ENCODE measurements around the gene FAM72A. TPM values are rescaled to one million over a fixed set of nuclear protein-coding genes. Genes with fewer than 3 reads are reported as not detected.
"Not testable (repeated sequence)": the region's sequence is repeated elsewhere in the genome, so short reads cannot be mapped to it uniquely, and the experiment has no call there.

Gene FAM72A
- total and polyA plus RNA-seq, 12 donors: 0.38 to 2.9 (median 1.4) TPM; not detected in 3

- ATAC-seq; H3K36me3 ChIP-seq; H3K27me3 ChIP-seq; H3K4me1 ChIP-seq; intact Hi-C loops (cut with DNase I); H3K9me3 ChIP-seq: not testable (repeated sequence)
- DNase-seq: peak in 1 of 2 donors; percentile 8
- Histone ChIP-seq H3K27ac (peak overlapping the region in 2 of 10 donors; percentile 36 to 39), H3K4me3 (peak overlapping the region in 9 of 10 donors; percentile 5 to 45 (median 42))
- WGBS, 2 donors: 0 to 2% methylated on average over 15 to 17 of the region's 31 CpGs
Measured at GRCh38 chr1:206205569-206205968, 2.9 kb upstream of the FAM72A start.

GRCh38 chr1:206204871-206205270 is 2.2 kb upstream of the FAM72A start:
- intact Hi-C loops (cut with DNase I); H3K36me3 ChIP-seq; H3K27me3 ChIP-seq; H3K9me3 ChIP-seq; H3K4me1 ChIP-seq: not testable (repeated sequence)
- Histone ChIP-seq H3K27ac (peak overlapping the region; percentile 46 to 85 (median 67)), H3K4me3 (peak overlapping the region in 9 of 10 donors; percentile 38 to 60 (median 57))
- 0% methylated on average over 6 to 20 of the region's 25 CpGs for WGBS, 2 donors
- DNase-seq (peak; percentile 12 to 32), ATAC-seq (peak in 1 of 8 donors; percentile 1)

GRCh38 chr1:206204159-206204511 is 1.5 kb upstream of the FAM72A start:
- H3K27me3 ChIP-seq; intact Hi-C loops (cut with DNase I); H3K4me1 ChIP-seq; H3K9me3 ChIP-seq; ATAC-seq; H3K36me3 ChIP-seq: not testable (repeated sequence)
- Histone ChIP-seq H3K4me3 (peak overlapping the region in 8 of 10 donors; percentile 26 to 62 (median 50)), H3K27ac (peak overlapping the region in 4 of 10 donors; percentile 53 to 74 (median 68))
- WGBS, 2 donors: no CpG with 5 or more reads among the region's 25 CpGs
- DNase-seq: peak in 1 of 2 donors; percentile 14

- 1 to 3% methylated on average over 5 to 20 of the region's 63 CpGs for WGBS, 2 donors
- H3K4me1 ChIP-seq; intact Hi-C loops (cut with DNase I); H3K9me3 ChIP-seq; H3K27me3 ChIP-seq; H3K36me3 ChIP-seq: not testable (repeated sequence)
- ATAC-seq: peak; percentile 35 to 91 (median 54)
- peak; percentile 62 to 64 for DNase-seq
- H3K27ac ChIP-seq: peak within 1 kb of the TSS; percentile 83 to 91 (median 86)
- peak within 1 kb of the TSS in 9 of 10 donors; percentile 52 to 74 (median 66) for H3K4me3 ChIP-seq
Measured at GRCh38 chr1:206203364-206204158, 922 bp upstream of the FAM72A start, which contains the start of gene SRGAP2. Gene SRGAP2, plus strand, starts transcription at chr1:206203541. Its CDS starts 2,430 bp downstream, at chr1:206205971.

- H3K27ac ChIP-seq; H3K4me3 ChIP-seq; H3K4me1 ChIP-seq; DNase-seq; H3K36me3 ChIP-seq; H3K27me3 ChIP-seq; ATAC-seq; H3K9me3 ChIP-seq; intact Hi-C loops (cut with DNase I): not testable (repeated sequence)
- 98 to 99% methylated on average over 3 of the region's 3 CpGs for WGBS, 2 donors
Measured at GRCh38 chr1:206196748-206197424, 5.8 kb downstream of the FAM72A start.

GRCh38 chr1:206195182-206195581 is 7.5 kb downstream of the FAM72A start:
- H3K27me3 ChIP-seq; H3K4me3 ChIP-seq; H3K36me3 ChIP-seq; H3K9me3 ChIP-seq; H3K4me1 ChIP-seq; DNase-seq; intact Hi-C loops (cut with DNase I); H3K27ac ChIP-seq; ATAC-seq: not testable (repeated sequence)
- WGBS, 2 donors: no CpG with 5 or more reads among the region's 2 CpGs

- H3K36me3 ChIP-seq; DNase-seq; H3K4me1 ChIP-seq; H3K27me3 ChIP-seq; H3K4me3 ChIP-seq; H3K9me3 ChIP-seq; H3K27ac ChIP-seq; ATAC-seq; intact Hi-C loops (cut with DNase I): not testable (repeated sequence)
- 75 to 87% methylated on average over 2 of the region's 4 CpGs for WGBS, 2 donors
Measured at GRCh38 chr1:206186826-206187225, 15.8 kb downstream of the FAM72A start.

GRCh38 chr1:206185778-206186177 is 16.9 kb downstream of the FAM72A start:
- intact Hi-C loops (cut with DNase I): not testable (repeated sequence)
- WGBS, 2 donors: no CpG with 5 or more reads among the region's 3 CpGs

GRCh38 chr1:206183788-206184187 is 18.9 kb downstream of the FAM72A start:
- not testable (repeated sequence) for ATAC-seq
- WGBS, 2 donors: 83 to 86% methylated on average over 1 of the region's 2 CpGs

More at GRCh38 chr1:206185778-206186177, 16.9 kb downstream of the FAM72A start:
- H3K27me3 ChIP-seq, DNase-seq, H3K36me3 ChIP-seq, ATAC-seq, H3K4me3 ChIP-seq, H3K4me1 ChIP-seq, H3K27ac ChIP-seq, H3K9me3 ChIP-seq: not testable (repeated sequence)

GRCh38 chr1:206182368-206183317 is 20.0 kb downstream of the FAM72A start:
- H3K4me3 ChIP-seq; intact Hi-C loops (cut with DNase I); H3K27ac ChIP-seq; DNase-seq; H3K4me1 ChIP-seq; H3K27me3 ChIP-seq; H3K36me3 ChIP-seq; H3K9me3 ChIP-seq: not testable (repeated sequence)
- peak in 2 of 8 donors; percentile 11 to 48 for ATAC-seq
- WGBS, 2 donors: 68 to 96% methylated on average over 4 of the region's 6 CpGs

More at GRCh38 chr1:206183788-206184187, 18.9 kb downstream of the FAM72A start:
- H3K27me3 ChIP-seq; H3K4me3 ChIP-seq; H3K27ac ChIP-seq; H3K9me3 ChIP-seq; DNase-seq; H3K4me1 ChIP-seq; intact Hi-C loops (cut with DNase I); H3K36me3 ChIP-seq: not testable (repeated sequence)
